ENCODE results near the gene OR7G1.

The OR7G1 gene

GRCh38 chr19:9107375-9107774 is 8.2 kb downstream of the OR7G1 start, which contains the start of gene OR7G2:
TSS of gene OR7G2 (minus strand) at chr19:9107475. CDS start at chr19:9103243, 4,232 bp downstream.
- no peak within 1 kb of the TSS for H3K27ac ChIP-seq (replicated peaks; ENCODE audit: low read length)
- no CpG with 5 or more reads among the region's 8 CpGs for WGBS, 2 donors (ENCODE audit: extremely low coverage in 2 of 2, insufficient read length in 2 of 2, insufficient replicate concordance in 1 of 2)

GRCh38 chr19:9086761-9087160 is 28.8 kb downstream of the OR7G1 start, which contains the start of gene OR1M1:
TSS of gene OR1M1 (plus strand) at chr19:9087061. CDS start at chr19:9093245, 6,184 bp downstream.
- H3K4me2 ChIP-seq (ENCODE audit: insufficient read depth, low read length, poor library complexity, severe bottlenecking): no peak within 1 kb of the TSS
- H3K36me3 ChIP-seq (replicated peaks in 1 of 2; ENCODE audit: control insufficient read depth in 2 of 2, insufficient read depth in 2 of 2, low read length in 2 of 2): no peaks in the 10 kb centered on the region
- WGBS, 2 donors (ENCODE audit: extremely low coverage in 2 of 2, insufficient read length in 2 of 2, insufficient replicate concordance in 1 of 2): no CpG with 5 or more reads among the region's 2 CpGs
- no peak within 1 kb of the TSS for H3K4ac ChIP-seq (ENCODE audit: low read length)
- H3K18ac ChIP-seq (ENCODE audit: low read length): no peak within 1 kb of the TSS
- peaks cover 3% of the 10 kb centered on the region for H3K79me1 ChIP-seq (ENCODE audit: low read depth, low read length)
- no peak within 1 kb of the TSS for H4K8ac ChIP-seq (ENCODE audit: low read depth, low read length)
- no peak for DNase-seq (ENCODE audit: low spot score)
- no peak within 1 kb of the TSS for H3K27ac ChIP-seq (replicated peaks; ENCODE audit: low read length)
- H2AFZ ChIP-seq (ENCODE audit: low read length): no peak within 1 kb of the TSS
- H3K27me3 ChIP-seq (ENCODE audit: control insufficient read depth in 3 of 3, insufficient read depth in 3 of 3, low read depth in 1 of 3, low read length in 3 of 3): peaks cover 0 to 4% (median 0%) of the 10 kb centered on the region in 3 experiments
- peaks cover 0 to 2% of the 10 kb centered on the region in 2 donors for H3K9me3 ChIP-seq (replicated peaks in 1 of 2; ENCODE audit: control insufficient read depth in 2 of 2, insufficient read depth in 1 of 2, low read depth in 1 of 2, low read length in 2 of 2)
- no peaks in the 10 kb centered on the region for H3K4me1 ChIP-seq (ENCODE audit: control insufficient read depth in 2 of 2, insufficient read depth in 1 of 2, low read depth in 1 of 2, low read length in 2 of 2)
- H2BK15ac ChIP-seq (ENCODE audit: low read length): no peak within 1 kb of the TSS
- H4K91ac ChIP-seq (ENCODE audit: low read depth, low read length, poor library complexity): no peak within 1 kb of the TSS
- no peak within 1 kb of the TSS for H2BK120ac ChIP-seq (ENCODE audit: low read depth, low read length)
- H3K9ac ChIP-seq (ENCODE audit: low read depth, low read length, poor library complexity): no peak within 1 kb of the TSS
- no peak within 1 kb of the TSS for H2BK5ac ChIP-seq (ENCODE audit: low read length)
- no peak within 1 kb of the TSS for H3K4me3 ChIP-seq (ENCODE audit: low read length in 2 of 2)
- no peak within 1 kb of the TSS for H2BK12ac ChIP-seq (ENCODE audit: low read length)
- H3K23ac ChIP-seq (ENCODE audit: low read depth, low read length, poor library complexity): no peak within 1 kb of the TSS
- no peak within 1 kb of the TSS for H2AK5ac ChIP-seq (ENCODE audit: low read depth, low read length)
- no peak within 1 kb of the TSS for H3K14ac ChIP-seq (ENCODE audit: low read length)

More at GRCh38 chr19:9107375-9107774, 8.2 kb downstream of the OR7G1 start, which contains the start of gene OR7G2:
- Histone ChIP-seq H3K9ac (ENCODE audit: low read depth, low read length, poor library complexity) (no peak within 1 kb of the TSS), H3K4me1 (ENCODE audit: control insufficient read depth in 2 of 2, insufficient read depth in 1 of 2, low read depth in 1 of 2, low read length in 2 of 2) (no peaks in the 10 kb centered on the region), H4K91ac (ENCODE audit: low read depth, low read length, poor library complexity) (no peak within 1 kb of the TSS), H3K4me2 (ENCODE audit: insufficient read depth, low read length, poor library complexity, severe bottlenecking) (no peak within 1 kb of the TSS), H2BK12ac (ENCODE audit: low read length) (no peak within 1 kb of the TSS), H2AK5ac (ENCODE audit: low read depth, low read length) (no peak within 1 kb of the TSS), H3K23ac (ENCODE audit: low read depth, low read length, poor library complexity) (no peak within 1 kb of the TSS), H3K18ac (ENCODE audit: low read length) (no peak within 1 kb of the TSS), H2BK120ac (ENCODE audit: low read depth, low read length) (no peak within 1 kb of the TSS), H4K8ac (ENCODE audit: low read depth, low read length) (no peak within 1 kb of the TSS), H3K27me3 (ENCODE audit: control insufficient read depth in 3 of 3, insufficient read depth in 3 of 3, low read depth in 1 of 3, low read length in 3 of 3) (no peaks in the 10 kb centered on the region), H3K14ac (ENCODE audit: low read length) (no peak within 1 kb of the TSS), H2BK15ac (ENCODE audit: low read length) (no peak within 1 kb of the TSS), H3K79me1 (ENCODE audit: low read depth, low read length) (no peaks in the 10 kb centered on the region), H2AFZ (ENCODE audit: low read length) (no peak within 1 kb of the TSS), H3K9me3 (replicated peaks in 1 of 2; ENCODE audit: control insufficient read depth in 2 of 2, insufficient read depth in 1 of 2, low read depth in 1 of 2, low read length in 2 of 2) (peaks cover 0 to 4% of the 10 kb centered on the region in 2 donors), H3K36me3 (replicated peaks in 1 of 2; ENCODE audit: control insufficient read depth in 2 of 2, insufficient read depth in 2 of 2, low read length in 2 of 2) (no peaks in the 10 kb centered on the region), H2BK5ac (ENCODE audit: low read length) (no peak within 1 kb of the TSS), H3K4ac (ENCODE audit: low read length) (no peak within 1 kb of the TSS), H3K4me3 (ENCODE audit: low read length in 2 of 2) (no peak within 1 kb of the TSS)
- DNase-seq (ENCODE audit: low spot score): no peak

- no peak overlapping the region for H2AFZ ChIP-seq (ENCODE audit: low read length)
- H3K79me1 ChIP-seq (ENCODE audit: low read depth, low read length): peaks cover 3% of the 10 kb centered on the region
- H3K14ac ChIP-seq (ENCODE audit: low read length): no peak overlapping the region
- no peak overlapping the region for H3K23ac ChIP-seq (ENCODE audit: low read depth, low read length, poor library complexity)
- H3K27ac ChIP-seq (replicated peaks; ENCODE audit: low read length): no peak overlapping the region
- H3K9me3 ChIP-seq (replicated peaks in 1 of 2; ENCODE audit: control insufficient read depth in 2 of 2, insufficient read depth in 1 of 2, low read depth in 1 of 2, low read length in 2 of 2): no peaks in the 10 kb centered on the region
- H4K8ac ChIP-seq (ENCODE audit: low read depth, low read length): no peak overlapping the region
- H3K4me1 ChIP-seq (ENCODE audit: control insufficient read depth in 2 of 2, insufficient read depth in 1 of 2, low read depth in 1 of 2, low read length in 2 of 2): peaks cover 0 to 13% of the 10 kb centered on the region in 2 donors
- H3K36me3 ChIP-seq (replicated peaks in 1 of 2; ENCODE audit: control insufficient read depth in 2 of 2, insufficient read depth in 2 of 2, low read length in 2 of 2): no peaks in the 10 kb centered on the region
- no peak overlapping the region for H2BK12ac ChIP-seq (ENCODE audit: low read length)
- no peak overlapping the region for H3K4ac ChIP-seq (ENCODE audit: low read length)
- DNase-seq (ENCODE audit: low spot score): no peak
- H2BK120ac ChIP-seq (ENCODE audit: low read depth, low read length): no peak overlapping the region
- H3K4me3 ChIP-seq (ENCODE audit: low read length in 2 of 2): no peak overlapping the region
- H3K4me2 ChIP-seq (ENCODE audit: insufficient read depth, low read length, poor library complexity, severe bottlenecking): no peak overlapping the region
- H4K91ac ChIP-seq (ENCODE audit: low read depth, low read length, poor library complexity): no peak overlapping the region
- no peak overlapping the region for H2BK5ac ChIP-seq (ENCODE audit: low read length)
- H3K18ac ChIP-seq (ENCODE audit: low read length): no peak overlapping the region
- H3K27me3 ChIP-seq (ENCODE audit: control insufficient read depth in 3 of 3, insufficient read depth in 3 of 3, low read depth in 1 of 3, low read length in 3 of 3): no peaks in the 10 kb centered on the region
- no peak overlapping the region for H2AK5ac ChIP-seq (ENCODE audit: low read depth, low read length)
- no peak overlapping the region for H3K9ac ChIP-seq (ENCODE audit: low read depth, low read length, poor library complexity)
- WGBS, 2 donors (ENCODE audit: extremely low coverage in 2 of 2, insufficient read length in 2 of 2, insufficient replicate concordance in 1 of 2): no CpG with 5 or more reads among the region's 4 CpGs
- no peak overlapping the region for H2BK15ac ChIP-seq (ENCODE audit: low read length)
Measured at GRCh38 chr19:9078651-9079050, 36.9 kb downstream of the OR7G1 start.

GRCh38 chr19:9076901-9077300 is 38.7 kb downstream of the OR7G1 start:
- H2AFZ ChIP-seq (ENCODE audit: low read length): no peak overlapping the region
- H3K9me3 ChIP-seq (replicated peaks in 1 of 2; ENCODE audit: control insufficient read depth in 2 of 2, insufficient read depth in 1 of 2, low read depth in 1 of 2, low read length in 2 of 2): no peaks in the 10 kb centered on the region
- H3K23ac ChIP-seq (ENCODE audit: low read depth, low read length, poor library complexity): peak overlapping the region; percentile 23
- no peak overlapping the region for H3K14ac ChIP-seq (ENCODE audit: low read length)
- WGBS, 2 donors (ENCODE audit: extremely low coverage in 2 of 2, insufficient read length in 2 of 2, insufficient replicate concordance in 1 of 2): no CpG with 5 or more reads among the region's 10 CpGs
- H2BK15ac ChIP-seq (ENCODE audit: low read length): peak overlapping the region; percentile 0
- no peak overlapping the region for H3K4ac ChIP-seq (ENCODE audit: low read length)
- no peak for DNase-seq (ENCODE audit: low spot score)
- no peak overlapping the region for H2BK5ac ChIP-seq (ENCODE audit: low read length)
- H4K91ac ChIP-seq (ENCODE audit: low read depth, low read length, poor library complexity): no peak overlapping the region
- H3K4me1 ChIP-seq (ENCODE audit: control insufficient read depth in 2 of 2, insufficient read depth in 1 of 2, low read depth in 1 of 2, low read length in 2 of 2): peaks cover 0 to 13% of the 10 kb centered on the region in 2 donors
- no peak overlapping the region for H4K8ac ChIP-seq (ENCODE audit: low read depth, low read length)
- H2BK120ac ChIP-seq (ENCODE audit: low read depth, low read length): no peak overlapping the region
- H3K9ac ChIP-seq (ENCODE audit: low read depth, low read length, poor library complexity): no peak overlapping the region
- no peaks in the 10 kb centered on the region for H3K79me1 ChIP-seq (ENCODE audit: low read depth, low read length)
- H3K36me3 ChIP-seq (replicated peaks in 1 of 2; ENCODE audit: control insufficient read depth in 2 of 2, insufficient read depth in 2 of 2, low read length in 2 of 2): no peaks in the 10 kb centered on the region
- H3K4me2 ChIP-seq (ENCODE audit: insufficient read depth, low read length, poor library complexity, severe bottlenecking): no peak overlapping the region
- H3K27me3 ChIP-seq (ENCODE audit: control insufficient read depth in 3 of 3, insufficient read depth in 3 of 3, low read depth in 1 of 3, low read length in 3 of 3): no peaks in the 10 kb centered on the region
- H2BK12ac ChIP-seq (ENCODE audit: low read length): no peak overlapping the region
- no peak overlapping the region for H3K27ac ChIP-seq (replicated peaks; ENCODE audit: low read length)
- H2AK5ac ChIP-seq (ENCODE audit: low read depth, low read length): peak overlapping the region; percentile 66
- no peak overlapping the region for H3K4me3 ChIP-seq (ENCODE audit: low read length in 2 of 2)
- H3K18ac ChIP-seq (ENCODE audit: low read length): no peak overlapping the region

Data from neuronal stem cell (in vitro differentiated cells).